ENCODE measurements around the gene ECEL1. TPM values are rescaled to one million over a fixed set of nuclear protein-coding genes. Genes with fewer than 3 reads are reported as not detected.

The ECEL1 gene
- total and polyA plus RNA-seq, 2 of the 4 experiments (the other 2 are of a cell fraction): not detected

DNA sequence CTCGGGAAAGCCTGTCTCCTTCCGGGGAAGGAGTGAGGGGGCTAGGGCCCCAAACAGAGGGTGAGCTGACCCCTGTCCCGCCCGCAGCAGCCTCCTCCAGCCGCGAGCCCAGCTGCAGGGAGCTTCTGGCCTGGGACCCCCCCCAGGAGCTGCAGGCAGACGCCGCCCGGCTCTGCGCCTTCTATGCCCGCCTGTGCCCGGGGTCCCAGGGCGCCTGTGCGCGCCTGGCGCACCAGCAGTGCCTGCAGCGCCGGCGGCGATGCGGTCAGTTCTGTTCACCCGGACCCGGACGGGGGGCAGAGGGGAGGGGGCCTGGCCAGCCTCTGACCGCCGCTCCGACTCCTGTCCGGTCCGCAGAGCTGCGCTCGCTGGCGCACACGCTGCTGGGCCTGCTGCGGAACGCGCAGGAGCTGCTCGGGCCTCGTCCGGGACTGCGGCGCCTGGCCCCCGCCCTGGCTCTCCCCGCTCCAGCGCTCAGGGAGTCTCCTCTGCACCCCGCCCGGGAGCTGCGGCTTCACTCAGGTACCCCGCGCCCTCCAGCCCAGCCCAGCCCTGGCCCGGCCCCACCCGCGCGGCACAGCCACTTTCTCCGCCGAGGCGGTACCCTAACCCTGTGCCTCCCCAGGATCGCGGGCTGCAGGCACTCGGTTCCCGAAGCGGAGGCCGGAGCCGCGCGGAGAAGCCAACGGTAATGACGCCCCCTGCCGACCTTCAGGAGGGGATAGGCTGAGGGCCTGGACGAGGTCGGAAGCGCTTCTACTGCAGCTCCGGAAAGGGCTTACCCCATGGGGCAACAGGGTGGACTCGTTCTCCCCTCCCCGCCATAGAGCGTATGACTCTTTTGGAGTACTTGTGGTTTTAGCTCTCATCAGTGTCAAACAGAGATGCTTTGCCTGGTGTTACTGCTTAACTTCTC is 36.3 kb upstream of the ECEL1 start:
- H3K4me3 ChIP-seq (ENCODE audit: insufficient read depth, low read depth, low read length): no peak overlapping the region
- H3K56ac ChIP-seq (ENCODE audit: extremely low read depth, insufficient read depth, low read length): no peak overlapping the region
- H3K18ac ChIP-seq (ENCODE audit: low read depth, low read length): no peak overlapping the region
- no peaks in the 10 kb centered on the region for H3K9me3 ChIP-seq (ENCODE audit: control insufficient read depth, insufficient read depth, low read length)
- WGBS, 2 experiments (ENCODE audit: extremely low coverage in 2 of 2, insufficient read length in 1 of 2): 1% methylated on average over 29 of the region's 75 CpGs; no CpG with 5 or more reads in 1 of the 2 experiments
- no peak overlapping the region for H2BK15ac ChIP-seq (ENCODE audit: low read depth, low read length)
- H2BK20ac ChIP-seq (ENCODE audit: low read depth, low read length): no peak overlapping the region
- POLR2A ChIA-PET (ENCODE audit: unreplicated experiment): no interaction called here
- peaks cover 73% of the 10 kb centered on the region for H3K27me3 ChIP-seq (ENCODE audit: control insufficient read depth, insufficient read depth, low read length)
- no peak overlapping the region for H2AK5ac ChIP-seq (ENCODE audit: low read depth, low read length)
- peak; percentile 57 for ATAC-seq (ENCODE audit: low read depth)
- no peaks in the 10 kb centered on the region for H4K20me1 ChIP-seq (ENCODE audit: insufficient read depth, low read length)
- H4K8ac ChIP-seq (ENCODE audit: low read depth in 2 of 2, low read length in 2 of 2): no peak overlapping the region
- no peak overlapping the region for H3K9ac ChIP-seq (ENCODE audit: low read depth, low read length)
- no peak overlapping the region for H2BK5ac ChIP-seq (ENCODE audit: low read depth, low read length, poor library complexity, severe bottlenecking)
- dilution Hi-C loops (cut with HindIII; ENCODE audit: low sequenced_read_pairs, unreplicated experiment): no loop called here
- BruUV-seq (replicated peaks): no TSS peak
- no peak overlapping the region for H4K91ac ChIP-seq (ENCODE audit: insufficient read depth, low read depth, low read length)
- intact Hi-C loops (cut with micrococcal nuclease): no loop called here
- no peaks in the 10 kb centered on the region for H3K9me1 ChIP-seq (ENCODE audit: insufficient read depth, low read length)
- H3K14ac ChIP-seq (replicated peaks; ENCODE audit: low read depth, low read length): no peak overlapping the region
- no peaks in the 10 kb centered on the region for H3K79me1 ChIP-seq (ENCODE audit: low read depth in 1 of 2, low read length in 2 of 2)
- H3K23ac ChIP-seq (ENCODE audit: low read depth, low read length): no peak overlapping the region
- H3K4me1 ChIP-seq (ENCODE audit: control insufficient read depth, insufficient read depth, low read length): no peaks in the 10 kb centered on the region
- in situ Hi-C loops (cut with MboI; ENCODE audit: low sequenced_read_pairs): no loop called here
- peak; percentile 5 for DNase-seq
- no peaks in the 10 kb centered on the region for H3K36me3 ChIP-seq (ENCODE audit: control insufficient read depth, insufficient read depth, low read length)
- H3K4ac ChIP-seq (ENCODE audit: low read depth, low read length): no peak overlapping the region
- H2AK9ac ChIP-seq (replicated peaks; ENCODE audit: low read depth, low read length, poor library complexity): no peak overlapping the region
- H2BK120ac ChIP-seq (ENCODE audit: low read depth, low read length): no peak overlapping the region
- peak overlapping the region; percentile 70 for H2AFZ ChIP-seq (replicated peaks; ENCODE audit: low read length, poor library complexity)
- H3K4me2 ChIP-seq (ENCODE audit: low read depth, low read length): no peak overlapping the region
- CTCF ChIA-PET: no interaction called here
- no peak overlapping the region for H3K27ac ChIP-seq (ENCODE audit: insufficient read depth, low read length)
- no peak overlapping the region for H4K5ac ChIP-seq (ENCODE audit: low read depth, low read length)
- TF ChIP-seq MAZ (IDR thresholded peaks at IDR 0.05; ENCODE audit: borderline replicate concordance, low read depth, low read length): no peak
- TF ChIP-seq, protein P1, sequence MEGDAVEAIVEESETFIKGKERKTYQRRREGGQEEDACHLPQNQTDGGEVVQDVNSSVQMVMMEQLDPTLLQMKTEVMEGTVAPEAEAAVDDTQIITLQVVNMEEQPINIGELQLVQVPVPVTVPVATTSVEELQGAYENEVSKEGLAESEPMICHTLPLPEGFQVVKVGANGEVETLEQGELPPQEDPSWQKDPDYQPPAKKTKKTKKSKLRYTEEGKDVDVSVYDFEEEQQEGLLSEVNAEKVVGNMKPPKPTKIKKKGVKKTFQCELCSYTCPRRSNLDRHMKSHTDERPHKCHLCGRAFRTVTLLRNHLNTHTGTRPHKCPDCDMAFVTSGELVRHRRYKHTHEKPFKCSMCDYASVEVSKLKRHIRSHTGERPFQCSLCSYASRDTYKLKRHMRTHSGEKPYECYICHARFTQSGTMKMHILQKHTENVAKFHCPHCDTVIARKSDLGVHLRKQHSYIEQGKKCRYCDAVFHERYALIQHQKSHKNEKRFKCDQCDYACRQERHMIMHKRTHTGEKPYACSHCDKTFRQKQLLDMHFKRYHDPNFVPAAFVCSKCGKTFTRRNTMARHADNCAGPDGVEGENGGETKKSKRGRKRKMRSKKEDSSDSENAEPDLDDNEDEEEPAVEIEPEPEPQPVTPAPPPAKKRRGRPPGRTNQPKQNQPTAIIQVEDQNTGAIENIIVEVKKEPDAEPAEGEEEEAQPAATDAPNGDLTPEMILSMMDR (conservative IDR thresholded peaks at IDR 0.05; ENCODE audit: low read depth, low read length): peak; percentile 23; the same call in 1 of the 2 replicates
